ENCODE data around the gene MSI2. TPM values are rescaled to one million over a fixed set of nuclear protein-coding genes. Genes with fewer than 3 reads are reported as not detected.

The MSI2 gene
- total and polyA plus RNA-seq, 2 experiments from 2014 or later = 15.7 to 76.4 TPM

DNA sequence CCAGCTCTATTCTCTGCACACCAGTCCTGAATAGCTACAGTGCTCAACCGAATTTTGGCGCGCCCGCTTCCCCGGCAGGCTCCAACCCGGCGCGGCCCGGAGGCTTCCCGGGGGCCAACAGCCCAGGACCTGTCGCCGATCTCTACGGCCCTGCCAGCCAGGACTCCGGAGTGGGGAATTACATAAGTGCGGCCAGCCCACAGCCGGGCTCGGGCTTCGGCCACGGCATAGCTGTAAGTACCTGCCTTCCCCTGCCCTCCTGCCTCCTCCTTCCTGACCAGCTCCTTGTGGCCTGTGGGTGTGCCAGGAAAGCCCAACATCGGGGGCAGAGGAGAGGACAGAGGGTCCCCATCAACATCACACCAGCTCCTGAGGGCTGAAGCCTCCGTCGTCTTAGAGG is 418.6 kb downstream of the MSI2 start:
- H3K36me3 ChIP-seq = no peaks in the 10 kb centered on the region
- no peak overlapping the region for H3K4me3 ChIP-seq
- H3K9me3 ChIP-seq (ENCODE audit: low read depth) = no peaks in the 10 kb centered on the region
- no peaks in the 10 kb centered on the region for H3K27me3 ChIP-seq
- H3K4me1 ChIP-seq (ENCODE audit: low read depth) = no peaks in the 10 kb centered on the region
- DNase-seq (ENCODE audit: low read depth in 1 of 2, low spot score in 1 of 2) = no peak
- TF ChIP-seq, protein P1, sequence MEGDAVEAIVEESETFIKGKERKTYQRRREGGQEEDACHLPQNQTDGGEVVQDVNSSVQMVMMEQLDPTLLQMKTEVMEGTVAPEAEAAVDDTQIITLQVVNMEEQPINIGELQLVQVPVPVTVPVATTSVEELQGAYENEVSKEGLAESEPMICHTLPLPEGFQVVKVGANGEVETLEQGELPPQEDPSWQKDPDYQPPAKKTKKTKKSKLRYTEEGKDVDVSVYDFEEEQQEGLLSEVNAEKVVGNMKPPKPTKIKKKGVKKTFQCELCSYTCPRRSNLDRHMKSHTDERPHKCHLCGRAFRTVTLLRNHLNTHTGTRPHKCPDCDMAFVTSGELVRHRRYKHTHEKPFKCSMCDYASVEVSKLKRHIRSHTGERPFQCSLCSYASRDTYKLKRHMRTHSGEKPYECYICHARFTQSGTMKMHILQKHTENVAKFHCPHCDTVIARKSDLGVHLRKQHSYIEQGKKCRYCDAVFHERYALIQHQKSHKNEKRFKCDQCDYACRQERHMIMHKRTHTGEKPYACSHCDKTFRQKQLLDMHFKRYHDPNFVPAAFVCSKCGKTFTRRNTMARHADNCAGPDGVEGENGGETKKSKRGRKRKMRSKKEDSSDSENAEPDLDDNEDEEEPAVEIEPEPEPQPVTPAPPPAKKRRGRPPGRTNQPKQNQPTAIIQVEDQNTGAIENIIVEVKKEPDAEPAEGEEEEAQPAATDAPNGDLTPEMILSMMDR (IDR thresholded peaks at IDR 0.05; ENCODE audit: low read depth, low read length) = no peak
- H3K27ac ChIP-seq = no peak overlapping the region

DNA sequence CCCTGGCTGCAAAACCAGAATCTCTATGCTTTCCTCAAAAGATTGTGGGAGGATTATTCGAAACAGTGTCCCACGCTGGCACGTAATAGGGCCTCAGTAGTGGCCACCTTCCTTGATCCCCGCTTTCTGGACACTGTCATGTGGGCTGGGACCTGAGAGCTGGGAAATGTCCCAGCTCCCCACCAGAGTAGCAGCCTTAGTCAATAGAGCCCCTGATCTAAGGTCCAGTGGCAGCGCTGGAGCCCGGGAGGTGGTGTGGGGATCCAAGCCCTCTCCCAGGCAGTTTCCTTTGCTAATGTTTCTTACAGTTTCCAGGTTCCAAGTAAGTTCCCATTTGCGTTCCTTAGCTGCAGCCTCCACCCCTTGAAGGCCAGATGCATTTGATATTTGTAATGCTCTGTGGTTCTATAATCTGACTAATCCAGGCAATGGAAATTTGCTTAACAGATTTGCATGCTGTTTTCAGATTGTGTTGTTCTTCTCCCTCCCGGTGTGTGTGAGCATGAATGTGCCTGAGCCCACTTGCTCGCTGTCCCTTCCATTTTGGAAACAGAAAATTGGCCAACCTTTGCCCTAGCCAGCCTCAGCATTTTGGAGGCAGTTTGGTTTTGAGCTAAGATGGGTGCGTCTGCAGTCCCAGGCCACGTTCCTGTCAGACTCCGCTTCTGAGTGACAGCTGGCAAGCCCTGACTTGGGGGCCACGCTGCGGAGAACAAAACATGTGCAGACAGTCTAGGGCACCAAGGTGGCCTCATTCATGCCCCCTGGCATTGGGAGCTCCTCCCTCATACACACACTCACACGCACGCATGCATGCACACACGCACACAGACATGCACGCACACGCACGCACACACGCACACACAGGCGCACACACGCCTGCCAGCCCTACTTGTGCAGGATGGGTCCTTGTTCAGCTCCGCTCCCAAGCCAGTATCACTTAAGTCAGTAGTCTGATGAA is 419.4 kb downstream of the MSI2 start:
- H3K27me3 ChIP-seq = no peaks in the 10 kb centered on the region
- H3K4me1 ChIP-seq (ENCODE audit: low read depth) = no peaks in the 10 kb centered on the region
- no peak overlapping the region for H3K27ac ChIP-seq
- H3K9me3 ChIP-seq (ENCODE audit: low read depth) = no peaks in the 10 kb centered on the region
- H3K36me3 ChIP-seq = no peaks in the 10 kb centered on the region
- DNase-seq (ENCODE audit: low read depth in 1 of 2, low spot score in 1 of 2) = no peak
- TF ChIP-seq, protein P1 (IDR thresholded peaks at IDR 0.05; ENCODE audit: low read depth, low read length) = no peak
- no peak overlapping the region for H3K4me3 ChIP-seq

- H3K4me3 ChIP-seq = no peak overlapping the region
- H3K4me1 ChIP-seq (ENCODE audit: low read depth) = no peaks in the 10 kb centered on the region
- DNase-seq (ENCODE audit: low read depth in 1 of 2, low spot score in 1 of 2) = no peak
- no peaks in the 10 kb centered on the region for H3K36me3 ChIP-seq
- no peaks in the 10 kb centered on the region for H3K9me3 ChIP-seq (ENCODE audit: low read depth)
- H3K27ac ChIP-seq = no peak overlapping the region
- H3K27me3 ChIP-seq = no peaks in the 10 kb centered on the region
- TF ChIP-seq, protein P1 (IDR thresholded peaks at IDR 0.05; ENCODE audit: low read depth, low read length) = no peak
These were observed 420.2 kb downstream of the MSI2 start for GRCh38 chr17:57676543-57676942.

DNA sequence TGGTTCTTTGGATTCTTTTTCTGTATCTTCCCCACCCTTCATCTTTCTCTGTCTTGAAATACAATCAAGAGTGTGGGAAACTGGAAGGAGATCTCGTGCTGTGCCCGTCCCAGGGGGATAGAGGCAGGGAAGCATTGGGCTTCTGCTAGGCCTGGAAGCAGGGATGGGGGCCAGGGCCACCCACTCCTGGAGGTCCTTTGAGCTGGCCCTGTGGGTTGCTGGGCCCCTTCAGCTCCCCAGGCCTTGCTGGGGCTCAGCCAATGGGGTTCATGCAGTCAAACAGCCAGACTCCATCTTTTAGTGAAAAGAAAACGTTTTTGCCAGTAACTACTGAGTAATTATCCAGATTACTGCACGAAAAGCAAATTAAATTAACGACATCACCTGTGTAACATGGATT is 421.0 kb downstream of the MSI2 start:
- Histone ChIP-seq H3K27ac (no peak overlapping the region), H3K36me3 (no peaks in the 10 kb centered on the region)
- no peak for DNase-seq (ENCODE audit: low read depth in 1 of 2, low spot score in 1 of 2)

DNA sequence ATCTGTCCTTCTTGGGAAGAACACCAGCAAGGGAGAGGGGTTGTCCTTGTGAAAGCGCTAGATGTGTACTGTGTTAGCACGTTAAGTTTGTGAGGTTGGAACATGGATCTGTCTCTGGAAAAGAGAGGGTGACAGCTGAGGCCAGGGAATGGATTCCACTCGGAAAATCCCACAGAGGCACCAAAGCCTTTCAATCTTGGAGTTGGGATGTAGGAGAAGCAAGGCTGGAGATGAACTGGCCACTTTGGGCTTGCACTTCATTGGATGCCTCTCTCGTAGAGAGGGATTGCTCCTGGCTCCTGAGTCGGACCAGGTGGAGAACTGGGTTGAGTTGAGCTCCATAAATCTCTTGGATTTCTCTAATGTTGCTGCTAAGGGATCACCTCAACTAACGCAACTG is 421.5 kb downstream of the MSI2 start:
- Histone ChIP-seq H3K4me1 (ENCODE audit: low read depth) (no peaks in the 10 kb centered on the region), H3K9me3 (ENCODE audit: low read depth) (no peaks in the 10 kb centered on the region), H3K36me3 (no peaks in the 10 kb centered on the region), H3K27ac (no peak overlapping the region), H3K27me3 (no peaks in the 10 kb centered on the region), H3K4me3 (no peak overlapping the region)
- TF ChIP-seq, protein P1 (IDR thresholded peaks at IDR 0.05; ENCODE audit: low read depth, low read length) = no peak
- no peak for DNase-seq (ENCODE audit: low read depth in 1 of 2, low spot score in 1 of 2)

More for the DNA sequence above, 421.0 kb downstream of the MSI2 start:
- no peaks in the 10 kb centered on the region for H3K4me1 ChIP-seq (ENCODE audit: low read depth)
- no peak overlapping the region for H3K4me3 ChIP-seq
- H3K27me3 ChIP-seq = no peaks in the 10 kb centered on the region
- TF ChIP-seq, protein P1 (IDR thresholded peaks at IDR 0.05; ENCODE audit: low read depth, low read length) = no peak
- no peaks in the 10 kb centered on the region for H3K9me3 ChIP-seq (ENCODE audit: low read depth)
